ENCODE data around the gene ENOX1.

DNA sequence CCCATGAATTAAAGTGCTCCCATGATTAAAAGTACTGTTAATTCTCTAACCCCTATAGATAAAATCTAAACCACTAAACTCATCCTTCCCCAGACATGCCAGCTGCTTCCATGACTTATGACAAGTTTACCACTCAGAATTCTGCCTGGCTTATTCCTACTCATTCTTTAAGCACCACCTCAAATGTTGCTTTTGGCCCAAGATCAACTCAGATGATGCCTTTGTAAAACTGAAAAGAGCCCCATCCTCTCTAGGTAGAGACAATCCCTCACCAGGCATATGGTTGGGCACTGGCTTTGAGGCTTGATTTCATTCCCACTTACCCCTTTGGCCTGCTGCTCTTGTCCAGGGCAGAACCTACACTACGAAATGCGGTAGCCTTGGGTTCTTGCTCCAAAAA, 513.4 kb downstream of the ENOX1 start:
- TF ChIP-seq, protein P1, sequence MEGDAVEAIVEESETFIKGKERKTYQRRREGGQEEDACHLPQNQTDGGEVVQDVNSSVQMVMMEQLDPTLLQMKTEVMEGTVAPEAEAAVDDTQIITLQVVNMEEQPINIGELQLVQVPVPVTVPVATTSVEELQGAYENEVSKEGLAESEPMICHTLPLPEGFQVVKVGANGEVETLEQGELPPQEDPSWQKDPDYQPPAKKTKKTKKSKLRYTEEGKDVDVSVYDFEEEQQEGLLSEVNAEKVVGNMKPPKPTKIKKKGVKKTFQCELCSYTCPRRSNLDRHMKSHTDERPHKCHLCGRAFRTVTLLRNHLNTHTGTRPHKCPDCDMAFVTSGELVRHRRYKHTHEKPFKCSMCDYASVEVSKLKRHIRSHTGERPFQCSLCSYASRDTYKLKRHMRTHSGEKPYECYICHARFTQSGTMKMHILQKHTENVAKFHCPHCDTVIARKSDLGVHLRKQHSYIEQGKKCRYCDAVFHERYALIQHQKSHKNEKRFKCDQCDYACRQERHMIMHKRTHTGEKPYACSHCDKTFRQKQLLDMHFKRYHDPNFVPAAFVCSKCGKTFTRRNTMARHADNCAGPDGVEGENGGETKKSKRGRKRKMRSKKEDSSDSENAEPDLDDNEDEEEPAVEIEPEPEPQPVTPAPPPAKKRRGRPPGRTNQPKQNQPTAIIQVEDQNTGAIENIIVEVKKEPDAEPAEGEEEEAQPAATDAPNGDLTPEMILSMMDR (IDR thresholded peaks at IDR 0.05): no peak
- TF ChIP-seq POLR2A (IDR thresholded peaks at IDR 0.05): no peak
